ENCODE results near the gene SPACA5B.
"Not testable (repeated sequence)": the region's sequence is repeated elsewhere in the genome, so short reads cannot be mapped to it uniquely, and the experiment has no call there.

The SPACA5B gene

DNA sequence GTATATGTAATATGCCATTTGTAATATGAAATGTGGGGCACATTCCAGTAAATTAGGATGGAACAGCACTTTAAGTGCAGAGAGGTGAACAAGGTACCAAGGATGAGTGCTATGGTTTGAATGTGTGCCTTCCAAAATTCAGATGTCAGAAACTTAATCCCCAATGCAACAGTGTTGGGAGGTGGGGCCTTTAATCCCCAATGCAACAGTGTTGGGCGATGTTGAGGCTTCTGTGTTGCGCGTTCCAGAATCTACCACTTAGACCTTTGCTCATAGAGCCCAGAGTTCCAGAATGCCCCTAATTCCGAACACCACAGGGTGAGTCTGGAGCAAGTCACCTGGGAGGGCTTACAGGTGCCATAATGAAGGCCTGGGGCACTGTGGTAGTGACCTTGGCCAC lies at the start of gene SPACA5B:
SPACA5B (plus strand) TSS at position 301 of the 400 bp plus-strand sequence; CDS start at position 363, 62 bp downstream.
- DNase-seq, result not testable (repeated sequence)

DNA sequence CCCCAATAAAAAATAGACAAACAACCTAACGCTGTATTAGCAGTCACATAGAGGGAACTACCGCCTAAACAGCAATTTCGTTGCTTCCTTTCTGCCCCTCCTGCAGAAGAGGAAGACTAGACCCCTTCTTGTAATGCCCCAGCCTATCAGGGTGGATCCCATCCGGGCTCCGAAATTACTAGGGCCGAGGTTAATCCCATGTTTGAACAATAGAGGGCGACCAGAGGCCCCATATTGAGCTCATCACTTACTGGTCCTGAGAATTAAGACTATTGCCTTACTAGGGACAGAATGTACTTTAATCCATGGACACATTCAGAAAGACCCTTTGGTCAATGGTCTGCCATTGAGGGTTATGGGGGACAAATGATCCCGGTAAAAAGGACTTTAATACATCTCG lies 47.2 kb upstream of the SPACA5B start:
- DNase-seq, result peak; percentile 6

DNA sequence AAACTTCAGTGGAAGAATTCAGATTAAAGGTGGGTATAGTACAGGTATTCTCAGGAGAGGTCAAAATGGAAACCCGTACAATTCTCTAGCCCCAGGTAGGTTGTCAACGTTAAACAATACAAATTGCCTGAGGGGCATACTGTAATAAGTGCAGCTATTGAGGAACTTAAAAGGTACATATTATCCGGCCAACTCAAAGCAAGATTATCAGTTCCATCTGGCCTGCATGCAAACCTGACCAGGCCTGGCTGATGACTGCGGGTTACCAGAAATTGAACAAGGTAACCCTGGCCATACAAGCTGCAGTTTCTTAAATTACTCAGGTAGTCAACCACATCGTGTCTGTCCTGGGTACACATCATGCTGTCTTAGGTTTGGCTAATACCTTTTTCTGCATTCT lies 46.7 kb upstream of the SPACA5B start:
- DNase-seq, result no peak

DNA sequence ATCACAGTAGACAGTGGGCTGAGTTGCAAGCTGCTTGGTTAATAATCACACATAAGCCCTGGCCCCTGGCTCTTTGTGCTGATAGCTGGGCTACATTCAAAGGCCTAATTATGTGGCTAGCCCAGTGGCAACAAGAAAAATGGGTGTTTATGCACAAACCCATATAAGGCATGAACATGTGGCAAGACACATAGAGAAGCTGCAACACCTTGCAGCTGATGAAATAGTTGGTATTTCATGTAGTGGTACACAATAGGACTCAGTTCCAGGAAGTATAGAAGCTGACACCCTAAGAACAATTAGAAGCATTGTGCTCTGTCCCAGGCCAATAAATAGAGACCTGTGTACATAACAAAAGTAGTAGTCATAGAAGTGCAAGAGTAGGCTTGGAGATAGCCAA lies 44.3 kb upstream of the SPACA5B start:
- no peak for DNase-seq

DNA sequence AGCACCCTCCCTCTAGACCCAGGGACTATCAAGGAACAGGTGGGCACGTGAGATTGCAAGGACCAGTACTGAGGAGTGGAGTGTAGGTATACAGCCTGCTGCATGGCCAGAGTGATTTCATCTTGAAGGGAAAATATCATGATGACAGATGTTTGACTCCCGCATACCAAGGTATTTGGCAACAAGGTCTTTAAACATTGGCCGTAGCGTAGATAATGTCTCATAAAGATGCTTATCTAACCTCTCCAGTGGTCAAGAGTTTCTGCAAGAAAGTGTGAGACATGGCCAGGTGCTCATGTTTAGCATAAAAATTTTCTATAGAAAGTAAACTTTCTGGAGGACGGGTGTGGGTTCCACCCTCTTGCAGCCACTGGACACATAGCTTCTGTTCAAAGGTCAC lies 40.3 kb upstream of the SPACA5B start:
- DNase-seq, result no peak

DNA sequence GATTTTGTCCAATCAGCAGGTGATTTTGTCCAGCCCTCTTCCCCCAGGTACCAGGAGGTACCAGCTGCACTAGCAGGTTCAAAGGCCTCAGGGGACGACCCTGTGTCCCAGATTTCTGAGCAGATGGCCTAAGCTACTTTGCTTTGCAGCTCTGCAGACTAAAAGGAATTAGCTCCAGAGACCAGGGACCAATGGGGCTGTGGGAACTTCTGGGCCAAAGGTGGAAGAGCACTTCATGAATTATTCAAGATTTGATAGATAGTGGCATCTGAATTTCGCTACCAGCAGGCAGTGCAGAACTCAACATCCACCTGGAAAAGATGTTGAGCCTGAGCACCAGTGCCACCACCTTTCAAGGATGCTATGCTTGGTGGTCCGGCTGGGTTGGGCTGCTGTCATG lies 37.9 kb upstream of the SPACA5B start:
- DNase-seq, result peak; percentile 64

DNA sequence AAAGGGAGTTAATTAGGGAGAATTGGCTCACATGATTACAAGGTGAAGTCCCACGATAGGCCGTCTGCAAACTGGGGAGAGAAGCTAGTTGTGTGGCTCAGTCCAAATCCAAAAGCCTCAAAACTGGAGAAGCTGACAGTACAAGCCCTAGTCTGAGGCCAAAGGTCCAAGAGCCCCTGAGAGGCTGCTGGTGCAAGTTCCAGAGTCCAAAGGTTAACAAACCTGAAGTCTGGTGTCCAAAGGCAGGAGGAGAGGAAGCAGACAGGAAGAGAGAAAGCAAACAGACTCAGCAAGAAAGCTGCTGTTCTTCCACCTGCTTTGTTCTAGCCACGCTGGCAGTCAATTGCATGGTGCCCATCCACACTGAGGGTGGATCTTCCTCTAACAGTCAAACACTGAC lies 29.0 kb upstream of the SPACA5B start:
- DNase-seq, result no peak

DNA sequence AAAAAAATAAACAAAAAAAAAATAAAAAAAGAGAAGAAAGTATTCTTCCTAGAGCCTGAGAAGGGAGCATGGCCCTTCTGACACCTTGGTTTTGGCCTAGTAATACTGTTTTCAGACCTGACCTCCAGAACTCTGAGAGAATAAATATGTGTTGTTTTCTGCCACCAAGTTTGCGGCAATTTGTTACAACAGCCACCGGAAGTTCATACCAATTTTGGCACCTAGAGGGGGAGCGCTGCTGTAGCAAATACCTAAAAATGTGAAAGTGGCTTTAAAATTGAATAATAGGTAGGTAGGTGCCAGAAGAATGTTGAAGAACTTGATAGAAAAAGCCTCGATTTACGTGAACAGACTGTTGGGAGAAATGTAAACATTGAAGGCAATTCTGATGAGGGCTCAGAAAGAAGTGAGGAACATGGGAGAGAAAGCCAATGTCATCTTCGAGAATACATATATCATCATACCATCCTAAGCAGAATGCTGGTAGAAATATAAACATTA lies 27.5 kb upstream of the SPACA5B start:
- DNase-seq, result no peak

DNA sequence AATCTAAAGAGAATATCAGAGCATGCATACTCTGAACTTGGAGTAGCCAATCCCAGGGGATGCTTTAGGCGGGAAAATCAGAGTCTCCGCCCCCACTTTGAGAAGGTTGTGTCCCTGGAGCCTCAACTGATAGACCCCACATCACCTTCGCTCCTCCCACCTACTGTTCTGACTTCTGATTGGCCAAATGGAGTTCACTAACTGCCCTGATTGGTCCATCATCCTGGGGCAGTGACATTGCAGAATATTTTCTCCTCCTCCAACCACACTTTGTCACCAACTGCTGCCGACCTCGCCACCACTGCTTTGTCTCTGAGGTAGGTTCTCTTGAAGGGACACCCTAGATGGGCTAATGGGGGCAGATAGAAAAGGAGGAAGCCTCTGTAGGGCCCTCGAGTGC lies 22.7 kb upstream of the SPACA5B start:
- no peak for DNase-seq

DNA sequence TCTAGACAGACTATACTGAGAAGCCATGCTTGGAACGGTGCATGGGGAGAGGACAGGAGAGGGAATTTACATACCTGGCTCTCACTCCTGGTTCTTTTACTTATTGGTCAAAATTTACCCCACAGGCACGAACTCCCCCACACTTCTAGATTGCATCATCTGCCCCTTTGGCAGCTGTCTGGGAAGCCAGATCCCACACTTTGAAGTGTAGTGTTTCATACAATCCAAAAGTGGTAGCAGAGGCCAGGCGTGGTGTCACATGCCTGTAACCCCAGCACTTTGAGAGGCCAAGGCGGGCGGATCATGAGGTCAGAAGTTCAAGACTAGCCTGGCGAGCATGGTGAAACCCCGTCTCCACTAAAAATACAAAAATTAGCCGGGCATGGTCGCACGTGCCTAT lies 5.1 kb upstream of the SPACA5B start:
- peak; percentile 5 for DNase-seq

DNA sequence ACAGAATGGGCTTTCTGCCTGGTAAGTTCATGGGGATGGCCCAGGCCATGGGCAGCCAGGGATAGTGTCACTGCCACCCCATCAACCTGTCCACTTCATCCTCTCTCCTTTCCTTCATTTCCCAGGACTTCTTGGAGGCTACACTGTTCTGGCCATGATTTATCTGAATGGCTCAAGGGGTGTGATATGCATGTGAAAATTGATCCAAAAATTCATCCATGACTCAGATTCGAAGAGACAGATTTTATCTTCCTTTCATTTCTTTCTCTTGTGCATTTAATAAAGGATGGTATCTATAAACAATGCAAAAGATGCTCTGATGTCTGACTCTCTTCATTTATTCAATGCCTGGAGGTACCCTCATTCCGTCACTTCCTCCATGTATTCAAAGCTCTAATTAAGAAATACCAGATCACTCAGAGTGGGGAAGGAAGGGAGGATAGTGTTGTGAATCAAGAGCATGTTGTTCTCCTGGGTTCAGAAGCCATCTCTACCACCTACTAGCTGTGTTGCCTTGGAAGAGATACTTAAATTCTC lies 1.9 kb downstream of the SPACA5B start:
- not testable (repeated sequence) for DNase-seq

DNA sequence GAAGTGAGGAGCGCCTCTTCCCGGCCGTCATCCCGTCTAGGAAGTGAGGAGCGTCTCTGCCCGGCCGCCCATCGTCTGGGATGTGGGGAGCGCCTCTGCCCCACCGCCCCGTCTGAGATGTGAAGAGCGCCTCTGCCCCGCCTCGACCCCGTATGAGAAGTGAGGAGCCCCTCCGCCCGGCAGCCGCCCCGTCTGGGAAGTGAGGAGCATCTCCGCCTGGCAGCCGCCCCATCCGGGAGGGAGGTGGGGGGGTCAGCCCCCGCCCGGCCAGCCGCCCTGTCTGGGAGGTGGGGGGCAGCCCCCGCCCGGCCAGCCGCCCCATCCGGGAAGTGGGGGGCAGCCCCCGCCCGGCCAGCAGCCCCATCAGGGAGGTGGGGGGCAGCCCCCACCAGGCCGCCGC lies 8.7 kb downstream of the SPACA5B start:
- not testable (repeated sequence) for DNase-seq

DNA sequence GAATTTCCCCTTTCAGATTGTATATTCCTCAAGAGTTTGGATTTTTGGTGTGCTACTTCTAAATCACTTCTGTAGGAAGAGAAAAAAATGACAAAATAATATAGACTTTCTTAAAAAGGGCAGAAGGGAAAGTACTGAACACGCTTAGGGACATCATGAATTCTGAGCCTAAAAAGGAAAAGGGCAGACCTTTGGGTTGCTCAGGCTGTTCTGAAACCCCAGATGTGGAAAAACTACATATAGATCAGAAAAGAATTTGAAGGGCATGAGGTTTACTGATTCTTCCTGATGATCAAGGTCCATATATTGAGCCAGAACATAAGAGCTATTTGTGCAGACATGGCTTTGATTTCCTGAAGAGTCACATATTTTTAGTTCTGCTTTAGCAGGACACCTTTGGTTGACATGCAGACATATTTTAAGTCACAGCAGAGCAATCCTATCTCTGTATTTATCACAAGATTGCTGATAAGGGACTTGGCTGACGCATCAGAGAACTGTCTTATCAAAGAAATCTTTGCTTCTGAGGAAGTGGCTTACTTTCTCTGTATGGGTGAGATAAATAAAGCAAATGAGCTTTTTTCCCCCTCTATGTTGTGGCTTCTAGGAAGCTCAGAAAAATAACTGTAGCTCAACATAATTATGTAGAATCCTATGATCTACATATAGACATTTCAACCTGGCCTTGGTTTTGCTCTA lies 11.5 kb downstream of the SPACA5B start:
- DNase-seq, result not testable (repeated sequence)

DNA sequence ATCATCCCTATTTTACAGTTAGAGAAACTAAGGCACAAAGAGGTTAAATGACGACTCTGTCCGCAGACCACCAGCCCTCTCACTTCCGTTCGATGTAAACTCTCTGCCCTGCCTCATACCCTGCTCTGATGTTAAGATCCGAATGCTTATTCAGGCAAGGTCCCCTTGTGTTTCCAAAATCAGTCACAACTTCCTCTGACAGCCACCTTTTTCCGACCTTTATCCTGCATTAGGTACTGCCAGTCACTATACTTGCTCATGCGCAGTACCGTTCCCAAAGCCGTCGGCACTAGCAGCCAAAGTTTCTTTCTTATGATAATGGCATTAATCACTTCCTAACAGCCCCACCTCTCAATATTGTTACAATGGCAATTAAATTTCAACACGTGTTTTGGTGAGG lies 12.3 kb downstream of the SPACA5B start:
- DNase-seq, result not testable (repeated sequence)

DNA sequence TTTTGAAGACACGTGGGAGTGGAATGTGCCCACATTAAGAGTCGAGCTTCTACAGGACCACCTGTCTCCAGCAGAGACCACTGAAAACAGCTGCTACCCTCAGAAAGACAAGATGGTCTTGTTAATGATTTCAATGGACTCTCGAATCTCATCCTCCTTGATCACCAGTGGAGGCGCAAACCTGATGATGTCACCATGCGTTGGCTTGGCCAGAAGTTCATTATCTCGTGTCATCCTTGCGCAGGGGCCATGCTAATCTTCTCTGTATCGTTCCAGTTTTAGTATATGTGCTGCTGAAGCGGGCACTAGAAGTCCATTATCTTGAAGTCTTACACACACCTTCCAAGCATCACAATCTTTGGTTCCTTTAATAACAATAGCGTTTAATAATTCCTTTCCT lies 23.3 kb downstream of the SPACA5B start:
- DNase-seq, result no peak

DNA sequence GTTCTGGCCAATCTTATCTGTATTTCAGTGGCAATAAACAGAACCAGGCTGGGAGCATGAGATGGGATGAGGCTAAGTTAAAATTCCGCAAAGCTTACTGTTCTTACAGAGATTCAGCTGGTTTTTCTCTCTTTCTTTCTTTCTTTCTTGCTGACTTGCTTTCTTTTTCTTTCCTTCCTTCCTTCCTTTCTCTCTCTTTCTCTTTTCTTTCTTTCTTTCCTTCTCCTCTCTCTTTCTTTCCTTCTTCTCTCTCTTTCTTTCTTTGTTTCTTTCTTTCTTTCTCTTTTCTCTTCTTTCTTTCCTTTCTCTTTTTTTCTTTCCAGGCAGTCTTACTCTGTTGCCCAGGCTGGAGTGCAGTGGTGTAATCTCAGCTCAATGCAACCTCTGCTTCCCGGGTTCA lies 24.4 kb downstream of the SPACA5B start:
- no peak for DNase-seq

DNA sequence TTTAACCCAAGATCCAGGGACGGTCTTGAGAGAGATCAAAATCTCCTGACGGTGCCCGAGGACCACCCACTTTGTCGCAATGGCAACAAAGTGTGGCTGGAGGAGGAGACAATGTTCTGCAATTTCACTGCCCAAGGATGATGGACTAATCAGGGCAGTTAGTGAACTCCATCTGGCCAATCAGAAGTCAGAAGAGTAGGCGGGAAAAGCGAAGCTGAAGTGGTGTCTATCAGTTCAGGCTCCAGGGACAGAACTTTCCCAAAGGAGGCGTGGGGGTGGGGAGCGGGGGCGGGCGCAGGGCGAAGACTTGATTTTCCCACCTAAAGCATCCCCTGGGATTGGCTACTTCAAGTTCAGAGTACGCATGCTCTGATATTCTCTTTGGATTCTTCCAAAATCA lies 25.6 kb downstream of the SPACA5B start:
- DNase-seq, result no peak

DNA sequence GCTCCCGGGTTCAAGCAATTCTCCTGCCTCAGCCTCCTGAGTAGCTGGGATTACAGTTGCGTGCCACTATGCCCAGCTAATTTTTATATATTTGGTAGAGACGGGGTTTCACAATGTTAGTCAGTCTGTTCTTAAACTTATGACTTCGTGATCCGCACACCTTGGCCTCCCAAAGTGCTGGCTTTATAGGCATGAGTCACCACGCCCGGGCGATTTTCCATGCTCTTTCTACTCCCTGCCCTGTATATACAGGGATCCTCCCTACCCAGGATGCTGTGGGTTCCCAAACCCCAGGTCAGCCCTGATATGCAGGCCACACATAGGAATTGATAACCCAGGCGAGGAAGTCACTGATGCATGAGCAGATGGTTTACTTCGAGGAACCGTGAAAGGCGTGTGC lies 34.8 kb downstream of the SPACA5B start:
- DNase-seq, result no peak

DNA sequence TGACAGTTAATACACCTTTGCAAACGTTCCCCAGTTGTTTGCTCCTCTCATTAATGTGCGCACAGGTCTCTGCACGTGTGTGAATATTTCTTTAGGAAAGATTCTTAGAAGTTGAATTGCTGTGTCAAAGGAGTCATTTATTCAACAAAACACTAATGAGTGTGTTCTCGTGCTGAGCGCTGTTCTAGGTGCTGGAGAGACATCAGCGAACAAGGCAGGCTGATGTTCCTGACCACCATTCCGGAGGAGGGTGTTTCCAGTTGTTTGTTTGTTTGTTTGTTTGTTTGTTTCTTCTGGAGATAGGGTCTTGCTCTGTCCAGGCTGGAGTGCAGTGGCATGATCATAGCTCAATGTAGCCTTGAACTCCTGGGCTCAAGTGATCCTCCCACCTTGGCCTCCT lies 35.9 kb downstream of the SPACA5B start:
- not testable (repeated sequence) for DNase-seq

DNA sequence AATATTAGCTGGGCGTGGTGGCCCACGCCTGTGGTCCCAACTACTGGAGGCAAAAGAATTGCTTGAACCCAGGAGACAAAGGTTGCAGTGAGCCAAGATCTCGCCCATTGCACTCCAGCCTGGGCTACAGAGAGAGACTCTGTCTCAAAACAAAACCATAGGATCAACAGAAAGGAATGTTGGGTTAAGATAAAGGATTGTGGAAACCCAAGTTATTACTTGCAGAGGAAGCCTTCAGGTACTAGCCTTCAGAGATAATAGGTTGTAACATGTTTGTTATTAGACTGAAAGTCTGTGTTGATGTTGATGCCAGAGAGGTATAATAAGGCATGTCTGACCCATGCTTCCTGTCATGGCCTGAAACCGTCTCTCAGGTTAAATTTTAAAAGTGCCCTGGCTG lies 49.3 kb downstream of the SPACA5B start:
- DNase-seq, result no peak

DNA sequence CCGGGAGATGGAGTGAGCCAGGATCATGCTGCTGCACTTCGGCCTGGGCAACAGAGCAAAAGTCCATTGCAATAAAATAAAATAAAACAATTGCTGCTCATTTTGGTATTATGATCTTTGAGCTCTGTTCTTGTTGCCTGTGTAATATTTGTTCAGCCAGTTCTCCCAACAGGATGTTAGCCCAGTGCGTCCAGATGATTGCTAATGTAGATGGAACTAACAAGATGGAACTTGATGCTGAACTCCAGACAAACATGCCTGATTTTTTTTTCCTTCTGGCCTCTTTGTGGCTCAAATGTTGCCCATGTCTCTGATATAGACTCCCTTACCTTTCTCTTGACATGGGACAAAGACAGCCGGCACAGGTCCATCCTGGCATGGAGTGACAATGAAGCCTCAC lies 50.4 kb downstream of the SPACA5B start:
- no peak for DNase-seq

DNA sequence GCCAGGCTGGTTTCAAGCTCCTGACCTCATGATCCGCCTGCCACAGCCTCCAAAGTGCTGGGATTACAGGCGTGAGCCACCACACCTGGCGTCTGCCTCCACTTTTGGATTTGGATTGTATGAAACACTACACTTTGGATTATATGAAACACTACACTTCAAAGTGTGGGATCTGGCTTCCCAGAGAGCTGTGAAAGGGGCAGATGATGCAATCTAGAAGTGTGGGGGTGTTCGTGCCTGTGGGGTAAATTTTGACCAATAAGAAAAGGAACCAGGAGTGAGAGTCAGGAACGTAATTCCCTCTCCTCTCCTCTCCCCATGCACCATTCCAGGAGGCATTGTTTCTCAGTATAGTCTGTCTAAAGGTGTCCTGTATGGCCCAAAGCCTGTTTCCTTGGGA lies 51.5 kb downstream of the SPACA5B start:
- DNase-seq, result not testable (repeated sequence)

All from NCI-H2171 treated with DMSO at 0.1 percent for 48 hours (cell line).